Measurements from ENCODE around the gene COCH. TPM values are rescaled to one million over a fixed set of nuclear protein-coding genes. Genes with fewer than 3 reads are reported as not detected.

Gene COCH
- total RNA-seq, 1 donor from 2014 or later: 1.8 TPM

GRCh38 chr14:30876692-30877091 lies 2.3 kb downstream of the COCH start:
- Mint-ChIP-seq H3K4me1 (peaks cover 5% of the 10 kb centered on the region), H3K9me3 (no peaks in the 10 kb centered on the region), H3K27me3 (ENCODE audit: low read depth) (peaks cover 60% of the 10 kb centered on the region), H3K4me3 (no peak overlapping the region), H3K27ac (no peak overlapping the region), H3K36me3 (no peaks in the 10 kb centered on the region)
- no peak for TF ChIP-seq CTCF (IDR thresholded peaks at IDR 0.05; ENCODE audit: unreplicated experiment)
- DNase-seq (ENCODE audit: low spot score in 2 of 2, unreplicated experiment in 2 of 2): no peak

GRCh38 chr14:30882431-30882830 lies 8.1 kb downstream of the COCH start:
- TF ChIP-seq CTCF (IDR thresholded peaks at IDR 0.05; ENCODE audit: unreplicated experiment): no peak
- no peaks in the 10 kb centered on the region for H3K4me1 Mint-ChIP-seq
- H3K36me3 Mint-ChIP-seq: no peaks in the 10 kb centered on the region
- no peak overlapping the region for H3K27ac Mint-ChIP-seq
- peaks cover 14% of the 10 kb centered on the region for H3K27me3 Mint-ChIP-seq (ENCODE audit: low read depth)
- no peaks in the 10 kb centered on the region for H3K9me3 Mint-ChIP-seq
- DNase-seq (ENCODE audit: low spot score in 2 of 2, unreplicated experiment in 2 of 2): no peak
- H3K4me3 Mint-ChIP-seq: no peak overlapping the region

- no peaks in the 10 kb centered on the region for H3K36me3 Mint-ChIP-seq
- DNase-seq (ENCODE audit: low spot score in 2 of 2, unreplicated experiment in 2 of 2): no peak
- H3K4me3 Mint-ChIP-seq: no peak overlapping the region
- no peaks in the 10 kb centered on the region for H3K9me3 Mint-ChIP-seq
- TF ChIP-seq CTCF (IDR thresholded peaks at IDR 0.05; ENCODE audit: unreplicated experiment): no peak
- peaks cover 1% of the 10 kb centered on the region for H3K27me3 Mint-ChIP-seq (ENCODE audit: low read depth)
- no peak overlapping the region for H3K27ac Mint-ChIP-seq
- H3K4me1 Mint-ChIP-seq: no peaks in the 10 kb centered on the region
These were observed 9.3 kb downstream of the COCH start for GRCh38 chr14:30883508-30884294.

GRCh38 chr14:30884901-30885300 lies 10.5 kb downstream of the COCH start:
- no peaks in the 10 kb centered on the region for H3K27me3 Mint-ChIP-seq (ENCODE audit: low read depth)
- H3K4me1 Mint-ChIP-seq: no peaks in the 10 kb centered on the region
- H3K9me3 Mint-ChIP-seq: no peaks in the 10 kb centered on the region
- no peak for TF ChIP-seq CTCF (IDR thresholded peaks at IDR 0.05; ENCODE audit: unreplicated experiment)
- no peak for DNase-seq (ENCODE audit: low spot score in 2 of 2, unreplicated experiment in 2 of 2)
- H3K27ac Mint-ChIP-seq: no peak overlapping the region
- H3K36me3 Mint-ChIP-seq: no peaks in the 10 kb centered on the region
- no peak overlapping the region for H3K4me3 Mint-ChIP-seq

GRCh38 chr14:30885840-30886740 lies 11.7 kb downstream of the COCH start:
- H3K4me3 Mint-ChIP-seq: no peak overlapping the region
- H3K4me1 Mint-ChIP-seq: no peaks in the 10 kb centered on the region
- no peak for DNase-seq (ENCODE audit: low spot score in 2 of 2, unreplicated experiment in 2 of 2)
- no peaks in the 10 kb centered on the region for H3K36me3 Mint-ChIP-seq
- no peak overlapping the region for H3K27ac Mint-ChIP-seq
- H3K9me3 Mint-ChIP-seq: no peaks in the 10 kb centered on the region
- TF ChIP-seq CTCF (IDR thresholded peaks at IDR 0.05; ENCODE audit: unreplicated experiment): no peak
- H3K27me3 Mint-ChIP-seq (ENCODE audit: low read depth): no peaks in the 10 kb centered on the region
